DOHH2 (cell line): ENCODE data around the gene NHLH1.
A peak's percentile ranks its signal among the peaks of the same experiment; 100 is the strongest.

Source experiments
- H3F3A ChIP-seq: fragments of 200-600 bp; sonication (generic), shearing (Covaris generic); 2 replicates; pipeline ENCODE4 v1.6.0; 2016; ENCODE audit warnings: antibody characterized with exemption, mild to moderate bottlenecking; ENCODE audit not compliant: control insufficient read depth, insufficient read depth
- H3K27ac ChIP-seq: fragments of 200-600 bp; sonication (generic); 2 replicates; pipeline ENCODE4 v1.5.1; 2014; ENCODE audit warnings: low read depth, mild to moderate bottlenecking, low read length, moderate library complexity
- H3K27me3 ChIP-seq: fragments of 200-600 bp; sonication (generic); 2 replicates; pipeline ENCODE4 v1.6.1; 2014; ENCODE audit warnings: mild to moderate bottlenecking, low read length, mixed read lengths; ENCODE audit not compliant: control insufficient read depth
- H3K36me3 ChIP-seq: fragments of 200-600 bp; sonication (generic); 2 replicates; pipeline ENCODE4 v1.6.1; 2014; ENCODE audit warnings: mild to moderate bottlenecking, low read length, moderate library complexity, mixed read lengths; ENCODE audit not compliant: control insufficient read depth
- H3K4me1 ChIP-seq: fragments of 200-600 bp; sonication (generic); 2 replicates; pipeline ENCODE4 v1.6.1; 2014; ENCODE audit warnings: mild to moderate bottlenecking, low read length, mixed read lengths; ENCODE audit not compliant: control insufficient read depth
- H3K4me2 ChIP-seq: fragments of 200-600 bp; sonication (generic); 2 replicates; pipeline ENCODE4 v1.6.0; 2014; ENCODE audit warnings: mild to moderate bottlenecking, low read length, moderate library complexity
- H3K4me3 ChIP-seq: fragments of 200-600 bp; sonication (generic); 2 replicates; pipeline ENCODE4 v1.5.1; 2014; ENCODE audit warnings: mild to moderate bottlenecking, low read length, mixed read lengths
- H3K79me2 ChIP-seq: fragments of 200-600 bp; sonication (generic); 2 replicates; pipeline ENCODE4 v1.6.1; 2014; ENCODE audit warnings: mild to moderate bottlenecking, low read length, mixed read lengths; ENCODE audit not compliant: control insufficient read depth
- H3K9me2 ChIP-seq: fragments of 200-600 bp; sonication (generic); replicated peaks from 2 replicates; pipeline ENCODE4 v1.6.1; 2014; ENCODE audit warnings: mild to moderate bottlenecking, low read length, mixed read lengths; ENCODE audit not compliant: control insufficient read depth
- H3K9me3 ChIP-seq: fragments of 200-600 bp; sonication (generic); 2 replicates; pipeline ENCODE4 v1.6.1; 2014; ENCODE audit warnings: antibody characterized with exemption, low read length, mixed read lengths; ENCODE audit not compliant: control insufficient read depth, insufficient read depth
- H4K20me1 ChIP-seq: fragments of 200-600 bp; sonication (generic); 2 replicates; pipeline ENCODE4 v1.6.0; 2014; ENCODE audit warnings: low read depth, mild to moderate bottlenecking, antibody characterized with exemption, low read length, moderate library complexity; ENCODE audit not compliant: control insufficient read depth, insufficient read depth
- CTCF ChIP-seq: fragments of 200-600 bp; sonication (generic); IDR thresholded peaks from one replicate; pipeline ENCODE4 v1.5.1; 2014; ENCODE audit warnings: antibody characterized with exemption, mild to moderate bottlenecking, low read depth, low read length; ENCODE audit not compliant: poor library complexity, severe bottlenecking
- EZH2phosphoT487 ChIP-seq: fragments of 200-600 bp; sonication (generic); IDR thresholded peaks from 2 replicates; pipeline ENCODE4 v1.6.1; 2017; ENCODE audit warnings: borderline replicate concordance, mild to moderate bottlenecking, antibody characterized with exemption, low read length, moderate library complexity, mixed read lengths

The NHLH1 gene

DNA sequence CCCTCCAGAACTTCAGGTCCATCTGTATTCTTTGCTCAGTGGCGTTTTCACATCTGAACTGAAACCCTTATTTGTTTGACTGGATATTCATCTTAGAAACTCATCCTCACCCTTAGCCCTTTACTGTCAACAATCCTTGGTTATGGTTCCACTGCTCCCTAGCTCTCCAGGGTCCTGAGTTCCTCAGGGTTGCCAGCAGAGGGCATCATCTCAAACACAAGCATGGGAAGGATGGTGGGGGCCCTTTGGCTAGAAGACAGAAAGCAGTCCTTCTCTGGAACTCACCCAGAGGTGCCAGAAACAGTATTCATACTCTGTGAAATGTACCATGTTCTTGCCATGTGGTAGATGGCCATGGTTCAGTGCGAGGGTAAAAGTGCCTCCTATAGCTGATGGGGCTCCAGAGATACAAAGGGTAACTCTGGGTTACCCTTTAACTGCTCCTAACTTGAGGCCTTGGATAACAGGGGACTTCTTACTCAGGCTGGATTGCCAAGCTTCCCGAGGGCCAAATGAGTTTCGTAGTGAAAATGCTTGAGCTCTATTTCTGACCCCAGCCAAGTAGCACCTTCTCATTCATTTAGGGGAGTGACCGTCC lies 12.4 kb upstream of the NHLH1 start:
- Histone ChIP-seq H3K27me3 (no peaks in the 10 kb centered on the region), H3K4me3 (no peak overlapping the region), H4K20me1 (no peaks in the 10 kb centered on the region), H3F3A (no peaks in the 10 kb centered on the region), H3K79me2 (no peaks in the 10 kb centered on the region), H3K9me3 (no peaks in the 10 kb centered on the region), H3K4me1 (no peaks in the 10 kb centered on the region), H3K36me3 (peaks cover 87% of the 10 kb centered on the region), H3K9me2 (no peaks in the 10 kb centered on the region), H3K27ac (no peak overlapping the region), H3K4me2 (no peak overlapping the region)
- TF ChIP-seq EZH2phosphoT487 = no peak
- peak; percentile 81 for TF ChIP-seq CTCF

- Histone ChIP-seq H3K4me2 (no peak overlapping the region), H3K4me3 (no peak overlapping the region), H3K27me3 (no peaks in the 10 kb centered on the region), H4K20me1 (no peaks in the 10 kb centered on the region), H3K9me3 (no peaks in the 10 kb centered on the region), H3K79me2 (no peaks in the 10 kb centered on the region), H3K9me2 (no peaks in the 10 kb centered on the region), H3K4me1 (no peaks in the 10 kb centered on the region), H3K36me3 (peaks cover 64% of the 10 kb centered on the region), H3F3A (no peaks in the 10 kb centered on the region), H3K27ac (no peak overlapping the region)
- no peak for TF ChIP-seq EZH2phosphoT487
- no peak for TF ChIP-seq CTCF
Measured at GRCh38 chr1:160357286-160358002, 9.4 kb upstream of the NHLH1 start.

- no peaks in the 10 kb centered on the region for H3K9me2 ChIP-seq
- H3K4me2 ChIP-seq = no peak overlapping the region
- H3F3A ChIP-seq = no peaks in the 10 kb centered on the region
- H3K4me3 ChIP-seq = no peak overlapping the region
- H3K27me3 ChIP-seq = no peaks in the 10 kb centered on the region
- H3K4me1 ChIP-seq = no peaks in the 10 kb centered on the region
- H3K9me3 ChIP-seq = no peaks in the 10 kb centered on the region
- H3K36me3 ChIP-seq = peaks cover 58% of the 10 kb centered on the region
- no peaks in the 10 kb centered on the region for H3K79me2 ChIP-seq
- no peaks in the 10 kb centered on the region for H4K20me1 ChIP-seq
- H3K27ac ChIP-seq = no peak overlapping the region
- TF ChIP-seq EZH2phosphoT487 = no peak
- no peak for TF ChIP-seq CTCF
Measured at GRCh38 chr1:160358073-160358472, 8.8 kb upstream of the NHLH1 start.
